Measurements from ENCODE around the gene MT1H. TPM values are rescaled to one million over a fixed set of nuclear protein-coding genes. Genes with fewer than 3 reads are reported as not detected.

The MT1H gene
- total and polyA plus RNA-seq, 4 donors, result 4.4 to 1,775 (median 938) TPM

DNA sequence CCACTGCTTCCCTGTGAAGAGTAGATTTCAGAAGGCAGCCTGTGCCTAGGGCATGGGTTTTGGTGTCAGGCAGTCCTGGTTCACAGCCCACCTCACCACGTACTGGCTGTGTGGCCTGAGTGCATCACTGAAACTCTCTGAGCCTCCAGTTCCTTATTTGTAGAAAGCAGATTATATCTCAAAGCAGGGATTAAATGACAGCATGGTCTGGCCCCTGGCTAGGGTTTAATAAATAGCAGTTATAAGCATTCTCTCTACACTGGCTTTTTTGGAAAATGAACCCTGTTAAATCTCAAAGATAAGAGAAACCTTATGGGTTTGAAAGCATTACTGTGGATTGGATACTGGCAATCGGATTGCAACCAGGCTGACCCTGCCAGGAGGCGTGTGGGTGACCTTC lies 40.1 kb upstream of the MT1H start:
- Histone ChIP-seq H3K27ac (ENCODE audit: low read depth in 1 of 2, low read length in 2 of 2) (peak overlapping the region; percentile 52 to 83), H3K9me3 (ENCODE audit: control insufficient read depth in 4 of 4, low read length in 3 of 4) (no peaks in the 10 kb centered on the region), H3K4me1 (ENCODE audit: control insufficient read depth in 4 of 4, insufficient read depth in 4 of 4, low read length in 3 of 4) (peaks cover 0 to 24% (median 7%) of the 10 kb centered on the region in 4 donors), H3K27me3 (ENCODE audit: control insufficient read depth in 4 of 4, insufficient read depth in 4 of 4, low read length in 3 of 4) (no peaks in the 10 kb centered on the region), H3K4me3 (ENCODE audit: low read depth in 1 of 3, low read length in 3 of 3) (no peak overlapping the region), H3K36me3 (ENCODE audit: control insufficient read depth in 4 of 4, insufficient read depth in 3 of 4, low read depth in 1 of 4, low read length in 3 of 4) (peaks cover 0 to 3% (median 0%) of the 10 kb centered on the region in 4 donors), H3K9ac (ENCODE audit: low read depth in 1 of 2, low read length in 2 of 2) (no peak overlapping the region)
- TF ChIP-seq SP1 (IDR thresholded peaks at IDR 0.05) (no peak), GABPA (IDR thresholded peaks at IDR 0.05 in 1 of 2, conservative IDR thresholded peaks at IDR 0.05 in 1 of 2) (no peak), HNF4A (conservative IDR thresholded peaks at IDR 0.05) (no peak), RXRA (IDR thresholded peaks at IDR 0.05) (no peak), HNF4G (IDR thresholded peaks at IDR 0.05) (no peak), FOXA2 (IDR thresholded peaks at IDR 0.05) (no peak), FOXA1 (IDR thresholded peaks at IDR 0.05) (no peak), JUND (IDR thresholded peaks at IDR 0.05) (no peak), YY1 (IDR thresholded peaks at IDR 0.05) (no peak), NR2F2 (IDR thresholded peaks at IDR 0.05) (no peak), TAF1 (conservative IDR thresholded peaks at IDR 0.05) (no peak), RAD21 (IDR thresholded peaks at IDR 0.05) (no peak), EGR1 (IDR thresholded peaks at IDR 0.05; ENCODE audit: low read depth in 2 of 2) (no peak)
- TF ChIP-seq, protein P1, sequence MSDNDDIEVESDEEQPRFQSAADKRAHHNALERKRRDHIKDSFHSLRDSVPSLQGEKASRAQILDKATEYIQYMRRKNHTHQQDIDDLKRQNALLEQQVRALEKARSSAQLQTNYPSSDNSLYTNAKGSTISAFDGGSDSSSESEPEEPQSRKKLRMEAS (IDR thresholded peaks at IDR 0.05), result no peak
- TF ChIP-seq, protein P2, sequence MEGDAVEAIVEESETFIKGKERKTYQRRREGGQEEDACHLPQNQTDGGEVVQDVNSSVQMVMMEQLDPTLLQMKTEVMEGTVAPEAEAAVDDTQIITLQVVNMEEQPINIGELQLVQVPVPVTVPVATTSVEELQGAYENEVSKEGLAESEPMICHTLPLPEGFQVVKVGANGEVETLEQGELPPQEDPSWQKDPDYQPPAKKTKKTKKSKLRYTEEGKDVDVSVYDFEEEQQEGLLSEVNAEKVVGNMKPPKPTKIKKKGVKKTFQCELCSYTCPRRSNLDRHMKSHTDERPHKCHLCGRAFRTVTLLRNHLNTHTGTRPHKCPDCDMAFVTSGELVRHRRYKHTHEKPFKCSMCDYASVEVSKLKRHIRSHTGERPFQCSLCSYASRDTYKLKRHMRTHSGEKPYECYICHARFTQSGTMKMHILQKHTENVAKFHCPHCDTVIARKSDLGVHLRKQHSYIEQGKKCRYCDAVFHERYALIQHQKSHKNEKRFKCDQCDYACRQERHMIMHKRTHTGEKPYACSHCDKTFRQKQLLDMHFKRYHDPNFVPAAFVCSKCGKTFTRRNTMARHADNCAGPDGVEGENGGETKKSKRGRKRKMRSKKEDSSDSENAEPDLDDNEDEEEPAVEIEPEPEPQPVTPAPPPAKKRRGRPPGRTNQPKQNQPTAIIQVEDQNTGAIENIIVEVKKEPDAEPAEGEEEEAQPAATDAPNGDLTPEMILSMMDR (IDR thresholded peaks at IDR 0.05; ENCODE audit: low read depth, low read length, missing input control), result no peak
- TF ChIP-seq, protein P3, sequence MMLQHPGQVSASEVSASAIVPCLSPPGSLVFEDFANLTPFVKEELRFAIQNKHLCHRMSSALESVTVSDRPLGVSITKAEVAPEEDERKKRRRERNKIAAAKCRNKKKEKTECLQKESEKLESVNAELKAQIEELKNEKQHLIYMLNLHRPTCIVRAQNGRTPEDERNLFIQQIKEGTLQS (IDR thresholded peaks at IDR 0.05), result no peak
- TF ChIP-seq, protein P4, sequence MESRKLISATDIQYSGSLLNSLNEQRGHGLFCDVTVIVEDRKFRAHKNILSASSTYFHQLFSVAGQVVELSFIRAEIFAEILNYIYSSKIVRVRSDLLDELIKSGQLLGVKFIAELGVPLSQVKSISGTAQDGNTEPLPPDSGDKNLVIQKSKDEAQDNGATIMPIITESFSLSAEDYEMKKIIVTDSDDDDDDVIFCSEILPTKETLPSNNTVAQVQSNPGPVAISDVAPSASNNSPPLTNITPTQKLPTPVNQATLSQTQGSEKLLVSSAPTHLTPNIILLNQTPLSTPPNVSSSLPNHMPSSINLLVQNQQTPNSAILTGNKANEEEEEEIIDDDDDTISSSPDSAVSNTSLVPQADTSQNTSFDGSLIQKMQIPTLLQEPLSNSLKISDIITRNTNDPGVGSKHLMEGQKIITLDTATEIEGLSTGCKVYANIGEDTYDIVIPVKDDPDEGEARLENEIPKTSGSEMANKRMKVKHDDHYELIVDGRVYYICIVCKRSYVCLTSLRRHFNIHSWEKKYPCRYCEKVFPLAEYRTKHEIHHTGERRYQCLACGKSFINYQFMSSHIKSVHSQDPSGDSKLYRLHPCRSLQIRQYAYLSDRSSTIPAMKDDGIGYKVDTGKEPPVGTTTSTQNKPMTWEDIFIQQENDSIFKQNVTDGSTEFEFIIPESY (IDR thresholded peaks at IDR 0.05), result no peak
- TF ChIP-seq, protein P5, sequence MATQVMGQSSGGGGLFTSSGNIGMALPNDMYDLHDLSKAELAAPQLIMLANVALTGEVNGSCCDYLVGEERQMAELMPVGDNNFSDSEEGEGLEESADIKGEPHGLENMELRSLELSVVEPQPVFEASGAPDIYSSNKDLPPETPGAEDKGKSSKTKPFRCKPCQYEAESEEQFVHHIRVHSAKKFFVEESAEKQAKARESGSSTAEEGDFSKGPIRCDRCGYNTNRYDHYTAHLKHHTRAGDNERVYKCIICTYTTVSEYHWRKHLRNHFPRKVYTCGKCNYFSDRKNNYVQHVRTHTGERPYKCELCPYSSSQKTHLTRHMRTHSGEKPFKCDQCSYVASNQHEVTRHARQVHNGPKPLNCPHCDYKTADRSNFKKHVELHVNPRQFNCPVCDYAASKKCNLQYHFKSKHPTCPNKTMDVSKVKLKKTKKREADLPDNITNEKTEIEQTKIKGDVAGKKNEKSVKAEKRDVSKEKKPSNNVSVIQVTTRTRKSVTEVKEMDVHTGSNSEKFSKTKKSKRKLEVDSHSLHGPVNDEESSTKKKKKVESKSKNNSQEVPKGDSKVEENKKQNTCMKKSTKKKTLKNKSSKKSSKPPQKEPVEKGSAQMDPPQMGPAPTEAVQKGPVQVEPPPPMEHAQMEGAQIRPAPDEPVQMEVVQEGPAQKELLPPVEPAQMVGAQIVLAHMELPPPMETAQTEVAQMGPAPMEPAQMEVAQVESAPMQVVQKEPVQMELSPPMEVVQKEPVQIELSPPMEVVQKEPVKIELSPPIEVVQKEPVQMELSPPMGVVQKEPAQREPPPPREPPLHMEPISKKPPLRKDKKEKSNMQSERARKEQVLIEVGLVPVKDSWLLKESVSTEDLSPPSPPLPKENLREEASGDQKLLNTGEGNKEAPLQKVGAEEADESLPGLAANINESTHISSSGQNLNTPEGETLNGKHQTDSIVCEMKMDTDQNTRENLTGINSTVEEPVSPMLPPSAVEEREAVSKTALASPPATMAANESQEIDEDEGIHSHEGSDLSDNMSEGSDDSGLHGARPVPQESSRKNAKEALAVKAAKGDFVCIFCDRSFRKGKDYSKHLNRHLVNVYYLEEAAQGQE (IDR thresholded peaks at IDR 0.05), result no peak
- DNase-seq (ENCODE audit: low spot score), result no peak
- 85% methylated on average over 3 of the region's 3 CpGs for WGBS
